Measurements from ENCODE around the gene UBE3C.

DNA sequence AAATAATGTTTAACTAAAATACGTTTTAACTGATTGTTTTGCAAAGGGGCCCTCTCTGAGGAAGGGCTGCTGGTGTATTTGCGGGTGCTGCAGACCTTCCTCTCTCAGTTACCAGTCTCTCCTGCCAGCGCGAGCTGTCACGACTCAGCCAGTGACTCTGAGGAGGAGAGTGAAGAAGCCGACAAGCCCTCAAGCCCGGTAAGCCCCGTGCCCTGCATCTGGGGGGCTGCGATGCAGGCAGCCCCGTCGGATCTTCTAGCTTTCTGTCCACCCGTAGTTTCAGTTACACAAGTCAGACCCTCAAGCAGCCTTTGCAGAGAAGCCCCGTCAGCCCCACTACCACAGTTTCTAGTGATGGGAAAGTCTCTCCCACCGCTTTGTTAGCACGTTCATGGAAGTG lies 45.1 kb downstream of the UBE3C start:
- TF ChIP-seq, protein P1, sequence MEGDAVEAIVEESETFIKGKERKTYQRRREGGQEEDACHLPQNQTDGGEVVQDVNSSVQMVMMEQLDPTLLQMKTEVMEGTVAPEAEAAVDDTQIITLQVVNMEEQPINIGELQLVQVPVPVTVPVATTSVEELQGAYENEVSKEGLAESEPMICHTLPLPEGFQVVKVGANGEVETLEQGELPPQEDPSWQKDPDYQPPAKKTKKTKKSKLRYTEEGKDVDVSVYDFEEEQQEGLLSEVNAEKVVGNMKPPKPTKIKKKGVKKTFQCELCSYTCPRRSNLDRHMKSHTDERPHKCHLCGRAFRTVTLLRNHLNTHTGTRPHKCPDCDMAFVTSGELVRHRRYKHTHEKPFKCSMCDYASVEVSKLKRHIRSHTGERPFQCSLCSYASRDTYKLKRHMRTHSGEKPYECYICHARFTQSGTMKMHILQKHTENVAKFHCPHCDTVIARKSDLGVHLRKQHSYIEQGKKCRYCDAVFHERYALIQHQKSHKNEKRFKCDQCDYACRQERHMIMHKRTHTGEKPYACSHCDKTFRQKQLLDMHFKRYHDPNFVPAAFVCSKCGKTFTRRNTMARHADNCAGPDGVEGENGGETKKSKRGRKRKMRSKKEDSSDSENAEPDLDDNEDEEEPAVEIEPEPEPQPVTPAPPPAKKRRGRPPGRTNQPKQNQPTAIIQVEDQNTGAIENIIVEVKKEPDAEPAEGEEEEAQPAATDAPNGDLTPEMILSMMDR (IDR thresholded peaks at IDR 0.05; ENCODE audit: low read depth, low read length) = no peak
- TF ChIP-seq POLR2A (IDR thresholded peaks at IDR 0.05; ENCODE audit: extremely low read depth, insufficient read length) = no peak
